Renal pelvis (tissue), 12 donors: ENCODE data around the gene ZSCAN31. TPM values are rescaled to one million over a fixed set of nuclear protein-coding genes. Genes with fewer than 3 reads are reported as not detected.
A peak's percentile ranks its signal among the peaks of the same experiment; 100 is the strongest.
"Not testable (repeated sequence)": the region's sequence is repeated elsewhere in the genome, so short reads cannot be mapped to it uniquely, and the experiment has no call there.

Experiments
- DNase-seq: peaks from one replicate; pipeline ENCODE4 v3.0.0-alpha.2; 2013
- long read RNA-seq, 16 experiments: transcript quantifications; one replicate each; lab custom pipeline, GENCODE V29; 2026
- polyA plus RNA-seq, 3 donors: library from polyadenylated mRNA; unstranded; fragments of 120-200 nt; gene quantifications; one replicate each; pipeline ENCODE4 v1.2.1, GENCODE V29; 2013; ENCODE audit not compliant: insufficient read length in 3 of 3

ZSCAN31 gene
- 10 to 100 TPM; 10.4 to 11.6 (median 11.4) TPM for polyA plus RNA-seq
- long read RNA-seq, donor 1, partial matches to known transcripts, result 0 of 1 reads
- long read RNA-seq, donor 1, other reads (novel, unspliced or antisense), result 0 of 1 reads
- long read RNA-seq, donor 2, partial matches to known transcripts, result 6 of 8 reads
- long read RNA-seq, donor 2, other reads (novel, unspliced or antisense), result 0 of 8 reads
- long read RNA-seq, donor 3, partial matches to known transcripts, result 0 of 2 reads
- long read RNA-seq, donor 3, other reads (novel, unspliced or antisense), result 0 of 2 reads
- long read RNA-seq, donor 4, partial matches to known transcripts, result 5 of 6 reads
- long read RNA-seq, donor 4, other reads (novel, unspliced or antisense), result 0 of 6 reads
- long read RNA-seq, donor 5, partial matches to known transcripts, result 0 of 1 reads
- long read RNA-seq, donor 5, other reads (novel, unspliced or antisense), result 0 of 1 reads
- long read RNA-seq, donor 6, partial matches to known transcripts, result 0 of 2 reads
- long read RNA-seq, donor 6, other reads (novel, unspliced or antisense), result 0 of 2 reads
- long read RNA-seq, donor 7, result 0 reads
- long read RNA-seq, donor 8, result 0 reads
- long read RNA-seq, donor 9, partial matches to known transcripts, result 0 of 2 reads
- long read RNA-seq, donor 9, other reads (novel, unspliced or antisense), result 0 of 2 reads
- long read RNA-seq, donor 10, result 0 reads
- long read RNA-seq, donor 11, partial matches to known transcripts, result 0 of 3 reads
- long read RNA-seq, donor 11, other reads (novel, unspliced or antisense), result 0 of 3 reads
- long read RNA-seq, donor 12, partial matches to known transcripts, result 6 of 7 reads
- long read RNA-seq, donor 12, other reads (novel, unspliced or antisense), result 0 of 7 reads
- long read RNA-seq, donor 13, result 0 reads
- long read RNA-seq, donor 14, partial matches to known transcripts, result 0 of 3 reads
- long read RNA-seq, donor 14, other reads (novel, unspliced or antisense), result 0 of 3 reads
- long read RNA-seq, donor 15, partial matches to known transcripts, result 11 of 12 reads
- long read RNA-seq, donor 15, other reads (novel, unspliced or antisense), result 0 of 12 reads
- long read RNA-seq, donor 16, partial matches to known transcripts, result 0 of 3 reads
- long read RNA-seq, donor 16, other reads (novel, unspliced or antisense), result 0 of 3 reads

DNA sequence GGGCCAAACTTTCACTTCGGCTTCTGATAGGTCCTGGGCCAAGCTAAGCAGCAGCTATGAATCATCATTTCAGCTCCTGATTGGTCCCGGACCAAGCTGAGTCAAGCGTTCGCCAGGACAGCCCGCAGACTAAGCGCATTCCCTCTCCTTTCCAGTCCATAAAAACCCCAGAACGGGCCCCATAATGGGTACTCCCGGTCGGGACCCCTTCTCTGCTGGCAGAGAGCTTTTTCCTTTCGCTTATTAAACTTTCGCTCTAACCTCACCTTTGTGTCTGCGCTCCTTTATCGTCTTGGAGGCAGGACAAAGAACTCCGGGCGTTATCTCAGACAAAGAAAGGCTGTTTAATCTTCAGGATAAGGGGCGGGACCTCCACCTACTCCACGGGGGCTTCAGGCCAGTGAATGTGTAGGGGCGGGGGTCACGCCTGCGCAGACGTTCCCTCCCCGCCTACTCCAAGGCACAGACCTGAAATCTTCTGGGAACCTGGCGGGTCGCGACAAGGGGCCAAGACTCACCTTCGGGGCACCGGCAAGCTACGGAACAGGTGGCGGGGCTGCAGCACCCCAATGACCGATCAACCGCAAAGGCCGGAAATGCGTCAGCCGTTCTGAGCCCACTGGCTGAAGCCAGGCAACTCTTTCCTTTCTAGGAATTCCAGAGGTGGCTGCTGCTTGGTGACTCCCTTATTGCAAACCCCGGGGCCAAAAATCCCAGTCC, at the start of gene ZSCAN31:
ZSCAN31 (minus strand) TSS at position 585 of the 720 bp plus-strand sequence. CDS start 6,465 bp downstream, outside the sequence.
- peak; percentile 99 for DNase-seq

DNA sequence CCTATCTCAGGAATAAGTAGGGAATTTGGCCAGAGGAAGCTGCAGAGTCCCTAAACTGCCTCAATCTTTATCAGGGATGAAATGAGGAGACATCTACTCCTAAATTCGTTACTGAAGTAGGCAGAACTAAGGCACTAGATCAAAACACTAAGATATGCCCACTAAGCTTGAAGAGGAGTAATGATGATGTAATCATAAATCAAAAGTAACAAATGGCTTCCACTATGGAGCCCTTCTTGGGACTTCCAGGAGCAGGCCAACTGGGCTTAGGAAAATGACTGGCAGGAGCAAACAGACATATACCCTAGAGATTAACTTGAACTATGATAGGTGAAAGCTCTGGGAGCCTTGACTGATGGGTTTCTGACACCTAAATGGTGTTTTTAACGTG, 48.2 kb upstream of the ZSCAN31 start:
- DNase-seq, result no peak

DNA sequence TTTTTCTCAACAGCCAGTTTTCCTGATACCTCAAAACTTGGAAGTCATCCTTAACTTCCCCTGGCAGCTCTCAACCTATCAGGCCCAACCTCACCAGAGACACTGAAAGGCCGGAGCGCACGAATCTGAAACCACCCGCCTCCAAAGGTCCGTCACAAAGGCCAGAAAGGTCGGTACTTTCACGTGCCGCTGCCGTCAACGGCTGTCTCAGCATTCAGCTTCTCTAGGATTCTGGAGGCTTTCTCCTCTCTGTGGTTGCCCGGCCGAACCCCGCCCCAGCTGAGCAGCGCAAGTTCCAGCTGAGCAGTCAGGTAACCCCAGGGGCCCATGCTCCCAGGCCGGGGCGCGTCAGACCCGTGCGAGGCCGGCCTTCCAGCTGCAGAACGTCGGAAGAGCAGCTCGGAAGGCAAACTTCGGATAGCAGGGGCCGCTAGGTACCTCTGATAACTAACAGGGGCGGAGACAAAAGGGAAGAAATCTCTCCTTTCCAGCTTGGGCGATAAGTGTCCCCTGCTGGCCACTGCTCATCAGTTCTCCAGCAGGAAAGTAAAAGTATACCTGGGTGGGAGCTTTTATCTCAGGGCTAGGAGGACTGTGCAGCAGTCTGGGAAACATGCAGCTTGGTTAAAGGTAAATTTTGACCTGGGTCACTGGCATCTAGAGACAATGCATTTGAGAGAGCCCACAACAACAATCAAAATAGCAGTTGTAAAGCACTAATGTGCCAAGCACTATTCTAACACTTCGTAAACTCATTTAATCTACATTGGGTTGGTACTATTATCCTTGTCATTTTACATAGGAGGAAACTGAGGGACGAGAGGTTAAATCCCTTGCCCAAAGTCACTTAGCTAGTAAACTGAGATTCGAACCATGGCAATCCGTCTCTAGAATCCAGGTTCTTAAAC, 47.5 kb upstream of the ZSCAN31 start:
- peak; percentile 88 for DNase-seq

DNA sequence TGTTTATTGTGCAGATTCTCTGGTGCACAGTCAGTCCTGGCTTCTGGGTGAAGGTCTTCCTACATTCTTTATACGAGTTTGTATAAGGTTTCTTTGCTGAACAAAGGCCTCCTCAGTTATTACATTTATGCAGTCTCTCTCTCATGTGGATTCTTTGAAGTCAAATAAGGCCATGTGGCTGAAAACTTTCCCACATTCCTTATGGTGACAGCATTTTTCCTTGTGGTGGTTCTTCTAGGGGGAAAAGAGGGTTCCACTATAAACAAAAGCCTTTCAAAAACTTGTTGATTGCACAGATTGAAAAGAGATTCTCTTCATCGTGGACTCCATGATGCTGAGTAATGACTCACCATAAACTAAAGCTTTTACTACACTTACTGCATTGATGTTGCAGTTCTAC, 44.4 kb upstream of the ZSCAN31 start:
- no peak for DNase-seq

DNA sequence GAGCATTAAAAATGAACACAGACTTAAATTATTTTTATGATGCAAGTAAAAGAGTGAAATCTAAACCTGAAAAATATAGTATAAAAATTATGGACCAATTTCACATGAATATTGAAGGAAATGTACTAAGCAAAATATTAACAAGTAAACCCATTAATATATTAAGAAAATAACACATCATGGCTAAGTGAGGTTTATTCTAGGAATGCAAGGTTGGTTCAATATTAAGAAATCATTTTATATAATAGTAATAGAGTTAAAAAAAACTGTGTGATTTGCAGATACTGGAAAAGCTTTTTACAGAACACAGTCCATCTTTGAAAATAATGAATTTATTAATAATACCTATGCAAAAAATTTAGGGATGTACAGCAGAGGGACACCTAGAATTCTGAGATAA, 42.7 kb upstream of the ZSCAN31 start:
- DNase-seq, result no peak

DNA sequence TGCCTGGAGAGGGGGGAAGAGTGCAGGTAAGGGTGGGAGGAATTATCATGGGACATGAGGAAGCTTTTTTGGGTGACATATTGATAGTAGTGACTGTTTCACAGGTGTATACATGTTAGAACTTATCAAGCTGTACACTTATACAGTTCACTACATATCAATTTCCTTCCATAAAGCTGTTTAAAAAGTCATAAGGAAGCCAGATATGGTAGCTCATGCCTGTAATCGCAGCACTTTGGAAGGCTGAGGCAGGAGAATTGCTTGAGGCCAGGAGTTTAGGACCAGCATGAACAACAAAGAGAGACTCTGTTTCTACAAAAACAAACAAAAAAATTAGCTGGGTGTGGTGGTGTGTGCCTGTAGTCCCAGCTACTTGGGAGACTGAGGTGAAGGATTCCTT, 41.9 kb upstream of the ZSCAN31 start:
- DNase-seq, result no peak

DNA sequence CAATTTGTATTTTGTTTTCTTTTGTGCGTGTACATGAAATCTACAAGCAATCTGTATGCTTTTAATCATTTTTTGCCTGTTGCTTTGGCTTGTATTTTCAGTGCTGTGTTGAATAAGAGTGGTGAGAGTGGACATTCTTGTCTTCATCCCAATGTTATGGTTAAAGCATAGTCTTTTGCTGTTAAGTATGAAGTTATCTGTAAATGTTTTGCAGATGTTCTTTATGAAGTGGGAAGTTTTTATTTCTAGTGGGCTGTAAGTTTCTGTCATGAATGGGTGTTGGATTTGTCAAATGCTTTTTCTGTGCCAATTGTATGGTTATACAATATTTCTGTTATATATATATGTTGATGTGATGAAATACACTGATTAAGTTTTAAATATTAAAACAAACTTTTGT, 38.0 kb upstream of the ZSCAN31 start:
- no peak for DNase-seq

DNA sequence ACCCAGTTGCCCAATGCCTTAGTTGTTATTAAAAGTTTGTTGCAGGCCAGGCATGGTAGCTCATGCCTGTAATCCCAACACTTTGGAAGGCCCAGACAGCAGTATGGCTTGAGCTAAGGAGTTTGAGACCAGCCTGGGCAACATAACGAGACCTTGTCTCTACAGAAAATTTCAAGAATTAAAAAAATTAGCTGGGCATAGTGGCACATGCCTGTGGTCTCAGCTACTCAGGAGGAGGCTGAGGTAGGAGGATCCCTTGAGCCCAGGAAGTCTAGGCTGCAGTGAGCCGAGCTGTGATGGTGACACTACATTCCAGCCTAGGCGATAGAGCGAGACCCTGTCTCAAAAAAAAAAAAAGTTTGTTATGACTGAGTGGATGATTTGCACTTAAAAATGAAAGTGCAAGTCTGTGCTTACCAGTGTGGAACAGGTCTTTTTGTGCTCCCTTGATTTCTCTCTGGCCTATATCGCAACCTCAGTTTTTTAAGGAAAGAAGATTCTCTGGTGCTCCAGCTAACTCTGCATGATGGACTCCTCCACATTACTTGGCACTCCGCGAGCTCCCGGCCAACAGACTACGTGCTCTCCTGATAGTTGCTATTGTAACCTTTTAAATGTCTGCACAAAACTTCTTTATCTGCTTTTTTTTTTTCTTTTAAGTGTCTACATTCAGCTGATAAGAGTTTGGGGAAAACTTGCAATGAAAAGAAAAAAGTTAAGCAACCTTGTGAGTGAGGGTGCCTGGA, 35.9 kb upstream of the ZSCAN31 start:
- no peak for DNase-seq

DNA sequence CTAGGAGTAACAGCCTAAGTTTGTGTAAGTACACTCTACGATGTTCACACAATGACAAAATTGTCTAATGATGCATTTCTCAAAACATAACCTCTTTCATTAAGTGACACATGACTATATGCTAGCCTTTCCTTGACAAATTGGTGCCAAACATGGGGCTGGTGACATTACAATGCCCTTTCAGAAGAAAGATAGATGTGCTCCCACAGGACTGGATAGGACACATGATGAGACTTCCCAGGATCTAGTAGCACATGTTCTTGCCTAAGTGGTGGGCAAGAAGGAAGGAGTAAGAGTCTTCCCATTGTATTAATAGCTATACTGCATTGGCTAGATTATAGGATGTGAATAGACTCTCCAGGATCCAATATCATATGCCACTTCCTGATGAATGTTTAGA, 35.3 kb upstream of the ZSCAN31 start:
- no peak for DNase-seq

DNA sequence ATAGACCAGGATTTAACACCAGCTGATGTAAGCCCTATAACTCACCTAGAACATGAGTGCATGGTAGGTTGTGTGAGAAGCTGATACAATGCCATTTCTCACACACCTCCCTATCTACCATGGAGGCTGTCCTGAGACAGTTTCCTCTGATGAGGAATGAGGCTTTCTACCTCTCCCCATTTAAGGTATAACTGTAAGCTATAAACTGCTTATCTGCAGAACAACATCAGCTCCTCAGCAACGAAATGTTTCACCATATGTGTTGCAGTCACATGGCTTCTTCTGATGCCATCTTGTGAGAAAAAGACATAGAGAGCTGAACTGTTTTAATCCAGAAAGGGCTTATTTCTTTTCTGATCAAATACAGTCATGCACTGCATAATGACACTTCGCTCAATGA, 34.5 kb upstream of the ZSCAN31 start:
- no peak for DNase-seq

DNA sequence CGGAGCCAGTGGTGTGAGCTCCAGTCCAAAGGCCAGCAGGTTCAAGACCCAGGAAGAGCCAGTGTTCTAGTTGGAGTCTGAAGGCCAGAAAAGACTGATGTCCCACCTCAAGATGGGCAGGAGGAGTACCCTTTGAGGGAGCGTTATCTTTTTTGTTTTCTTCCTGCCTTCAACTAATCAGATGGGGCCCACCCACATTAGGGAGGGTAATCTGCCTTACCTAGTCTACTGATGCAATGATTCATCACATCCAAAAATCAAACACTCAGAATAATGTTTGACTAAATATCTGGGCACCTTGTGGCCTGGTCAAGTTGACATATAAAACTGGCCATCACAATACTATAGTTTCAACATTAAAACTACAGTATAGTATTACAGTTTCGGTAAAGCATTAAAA, 33.5 kb upstream of the ZSCAN31 start:
- DNase-seq, result no peak

DNA sequence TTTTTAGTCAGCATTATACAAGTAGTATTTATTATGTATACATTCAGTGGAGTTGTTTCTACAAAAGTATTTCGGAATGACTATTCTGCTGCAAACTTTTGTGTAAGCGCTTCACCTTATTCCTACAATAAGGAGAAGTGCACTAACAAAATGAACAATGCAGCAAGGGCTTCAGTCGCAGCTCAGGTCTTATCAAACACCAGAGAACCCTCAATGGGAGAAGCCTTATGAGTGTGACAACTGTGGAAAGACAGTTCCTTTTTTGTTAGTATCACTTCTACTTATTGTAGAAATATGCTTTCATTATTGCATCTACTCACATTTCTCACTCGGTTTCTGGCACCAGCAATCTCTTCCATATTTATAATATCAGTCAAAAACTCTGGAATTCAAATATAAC, 32.6 kb upstream of the ZSCAN31 start:
- no peak for DNase-seq

DNA sequence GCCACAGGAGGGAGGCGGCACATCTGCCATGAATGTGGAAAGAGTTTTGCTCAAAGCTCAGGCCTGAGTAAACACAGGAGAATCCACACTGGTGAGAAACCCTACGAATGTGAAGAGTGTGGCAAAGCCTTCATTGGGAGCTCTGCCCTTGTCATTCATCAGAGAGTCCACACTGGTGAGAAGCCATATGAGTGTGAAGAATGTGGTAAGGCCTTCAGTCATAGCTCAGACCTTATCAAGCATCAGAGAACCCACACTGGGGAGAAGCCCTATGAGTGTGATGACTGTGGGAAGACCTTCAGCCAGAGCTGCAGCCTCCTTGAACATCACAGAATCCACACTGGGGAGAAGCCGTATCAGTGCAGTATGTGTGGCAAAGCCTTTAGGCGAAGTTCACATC, 29.6 kb upstream of the ZSCAN31 start:
- not testable (repeated sequence) for DNase-seq

DNA sequence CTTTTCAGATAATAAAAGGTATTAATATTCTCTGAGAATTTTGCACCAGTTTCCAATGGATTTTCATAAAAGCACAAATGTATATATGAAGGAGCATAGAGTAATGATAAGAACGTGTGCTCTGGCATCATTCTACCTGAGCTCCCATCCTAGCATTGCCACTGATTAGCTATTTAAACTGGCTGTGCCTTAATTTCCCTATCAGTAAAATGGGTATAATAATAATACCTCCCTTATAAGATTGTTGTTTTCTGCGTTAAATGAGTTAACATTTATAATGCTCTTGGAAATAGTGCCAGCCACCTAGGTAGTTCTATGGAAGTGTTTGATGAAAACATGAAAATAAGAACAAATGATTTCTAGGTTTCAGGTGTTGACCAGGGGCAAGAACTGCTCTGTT, 25.0 kb upstream of the ZSCAN31 start:
- DNase-seq, result no peak

DNA sequence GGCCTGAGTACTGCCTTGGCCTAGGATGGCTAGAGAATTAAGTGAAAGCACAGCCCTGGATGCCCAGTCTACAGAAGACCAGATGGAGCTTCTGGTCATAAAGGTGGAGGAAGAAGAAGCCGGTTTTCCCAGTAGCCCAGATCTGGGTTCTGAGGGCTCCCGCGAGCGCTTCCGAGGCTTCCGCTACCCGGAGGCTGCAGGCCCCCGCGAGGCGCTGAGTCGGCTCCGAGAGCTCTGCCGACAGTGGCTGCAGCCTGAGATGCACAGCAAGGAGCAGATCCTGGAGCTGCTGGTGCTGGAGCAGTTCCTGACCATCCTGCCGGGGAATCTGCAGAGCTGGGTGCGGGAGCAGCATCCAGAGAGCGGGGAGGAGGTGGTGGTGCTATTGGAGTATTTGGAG, 23.6 kb upstream of the ZSCAN31 start:
- not testable (repeated sequence) for DNase-seq

DNA sequence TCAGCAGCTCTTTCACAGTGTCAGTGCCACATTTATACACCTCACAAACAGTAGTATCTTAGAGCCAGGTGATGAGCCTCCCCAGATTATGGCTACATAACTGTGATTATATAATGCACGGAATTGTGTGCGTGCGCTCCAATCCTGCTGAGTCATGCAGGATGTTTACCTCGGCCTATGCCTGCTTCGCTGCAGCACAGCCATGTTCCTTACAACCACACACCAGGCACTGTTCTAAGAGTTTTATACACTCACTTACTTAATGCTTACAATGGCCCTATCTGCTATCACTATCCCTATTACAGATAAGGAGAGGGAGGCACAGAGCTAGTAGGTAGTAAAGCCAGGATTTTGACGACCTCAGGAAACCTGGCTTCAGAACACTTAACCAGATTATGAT, 21.1 kb upstream of the ZSCAN31 start:
- no peak for DNase-seq

DNA sequence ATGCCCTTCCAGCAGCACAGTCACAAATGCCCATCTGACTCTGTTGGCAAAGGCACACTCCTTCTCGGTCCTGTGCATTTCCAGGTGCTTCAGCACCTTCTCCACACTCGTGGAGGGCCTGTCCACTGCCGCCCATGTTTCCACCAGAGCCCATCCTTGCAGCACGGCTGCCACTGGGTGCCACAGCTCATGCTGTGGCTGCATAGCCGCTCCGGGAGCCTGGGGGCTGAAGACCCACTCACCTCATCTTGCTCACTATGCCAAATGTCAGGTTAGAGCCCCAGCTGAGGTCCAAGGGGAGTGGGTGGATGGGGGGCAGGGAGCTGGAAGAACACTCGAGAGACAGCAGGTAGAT, 20.7 kb upstream of the ZSCAN31 start:
- DNase-seq, result no peak

DNA sequence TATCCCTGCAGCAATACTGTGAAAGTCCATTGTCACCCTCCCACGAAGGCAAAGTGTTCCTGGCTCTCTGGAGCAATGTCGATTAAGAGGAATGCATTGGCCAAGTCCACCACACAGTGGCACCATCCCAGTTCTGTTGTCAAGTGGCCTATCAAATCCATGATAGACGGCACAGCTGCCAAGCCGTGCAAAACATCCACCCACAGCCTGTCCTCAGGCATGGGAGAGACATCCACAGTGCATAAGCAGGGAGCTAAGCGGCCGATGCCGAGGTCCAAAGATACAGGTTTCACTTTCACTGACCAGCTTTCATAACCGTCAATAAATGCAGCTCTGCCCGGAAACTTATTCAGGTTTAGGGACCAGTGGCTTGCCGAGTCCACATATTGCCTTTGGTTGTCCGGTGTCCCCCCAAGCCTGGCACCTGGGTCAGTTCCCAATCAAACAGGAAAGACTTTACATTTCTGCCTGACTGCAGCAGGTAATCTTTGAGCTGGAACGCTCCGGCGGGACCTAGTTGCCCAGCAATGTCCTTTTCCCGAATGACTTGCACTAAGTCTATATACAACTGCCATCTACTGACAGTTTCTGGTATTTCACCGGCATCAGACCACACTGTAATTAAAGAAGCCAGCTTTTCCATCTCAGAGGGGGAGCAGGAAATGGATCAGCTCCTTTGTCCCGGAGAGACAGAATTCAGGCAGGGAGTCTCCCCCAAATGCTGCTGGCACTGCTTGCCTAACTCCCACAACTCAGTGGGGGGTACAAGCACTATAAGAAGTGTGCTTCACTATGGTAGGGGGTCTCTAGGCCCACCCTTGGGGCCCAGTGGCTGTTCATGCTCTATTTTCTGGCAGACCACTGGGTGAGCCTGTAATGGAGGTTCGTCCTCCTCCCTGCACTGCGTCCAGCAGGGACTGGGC, 20.1 kb upstream of the ZSCAN31 start:
- peak; percentile 93 for DNase-seq
